Thyroid gland (tissue), 4 donors: ENCODE results near the gene MKI67.

ENCODE experiments used
- POLR2A ChIP-seq, 2 donors: fragments of 450-650 bp; IDR thresholded peaks; one replicate each; pipeline ENCODE4 v1.6.1; 2017; ENCODE audit warnings: antibody characterized with exemption in 2 of 2, mild to moderate bottlenecking in 2 of 2, moderate library complexity in 1 of 2
- TF ChIP-seq, protein P1 (sequence below), 6 experiments: fragments of 200-600 bp in 3 of 6; fragments of 450-650 bp in 3 of 6; sonication (generic) in 3 of 6; IDR thresholded peaks; one replicate each; pipeline ENCODE4 v1.5.1; 2016 to 2019; ENCODE audit warnings: antibody characterized with exemption in 6 of 6, mild to moderate bottlenecking in 2 of 6, inconsistent platforms in 1 of 6, moderate library complexity in 1 of 6

DNA sequence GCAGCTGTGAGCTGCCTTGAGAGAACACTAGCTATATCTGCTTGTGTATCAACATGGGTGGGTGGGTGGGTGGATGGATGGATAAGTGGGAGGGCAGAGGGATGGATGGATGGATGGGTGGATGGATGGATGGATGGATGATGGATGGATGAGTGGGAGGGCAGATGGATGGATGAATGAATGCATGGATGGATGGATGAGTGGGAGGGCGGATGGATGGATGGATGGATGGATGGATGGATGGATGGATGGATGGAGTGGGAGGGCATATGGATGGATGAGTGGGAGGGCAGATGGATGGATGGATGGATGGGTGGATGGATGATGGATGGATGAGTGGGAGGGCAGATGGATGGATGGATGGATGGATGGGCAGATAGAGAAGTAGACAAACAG, 76.1 kb downstream of the MKI67 start:
- TF ChIP-seq, protein P1, sequence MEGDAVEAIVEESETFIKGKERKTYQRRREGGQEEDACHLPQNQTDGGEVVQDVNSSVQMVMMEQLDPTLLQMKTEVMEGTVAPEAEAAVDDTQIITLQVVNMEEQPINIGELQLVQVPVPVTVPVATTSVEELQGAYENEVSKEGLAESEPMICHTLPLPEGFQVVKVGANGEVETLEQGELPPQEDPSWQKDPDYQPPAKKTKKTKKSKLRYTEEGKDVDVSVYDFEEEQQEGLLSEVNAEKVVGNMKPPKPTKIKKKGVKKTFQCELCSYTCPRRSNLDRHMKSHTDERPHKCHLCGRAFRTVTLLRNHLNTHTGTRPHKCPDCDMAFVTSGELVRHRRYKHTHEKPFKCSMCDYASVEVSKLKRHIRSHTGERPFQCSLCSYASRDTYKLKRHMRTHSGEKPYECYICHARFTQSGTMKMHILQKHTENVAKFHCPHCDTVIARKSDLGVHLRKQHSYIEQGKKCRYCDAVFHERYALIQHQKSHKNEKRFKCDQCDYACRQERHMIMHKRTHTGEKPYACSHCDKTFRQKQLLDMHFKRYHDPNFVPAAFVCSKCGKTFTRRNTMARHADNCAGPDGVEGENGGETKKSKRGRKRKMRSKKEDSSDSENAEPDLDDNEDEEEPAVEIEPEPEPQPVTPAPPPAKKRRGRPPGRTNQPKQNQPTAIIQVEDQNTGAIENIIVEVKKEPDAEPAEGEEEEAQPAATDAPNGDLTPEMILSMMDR (IDR thresholded peaks at IDR 0.05) = no peak
- TF ChIP-seq POLR2A (IDR thresholded peaks at IDR 0.05) = no peak
